T-cell (primary cell): Measurements from ENCODE around the gene PRSS2. TPM values are rescaled to one million over a fixed set of nuclear protein-coding genes. Genes with fewer than 3 reads are reported as not detected.
"Not testable (repeated sequence)": the region's sequence is repeated elsewhere in the genome, so short reads cannot be mapped to it uniquely, and the experiment has no call there.

Experiments
- ATAC-seq, 4 experiments: fragments of 200-7000 bp in 3 of 4; fragments of 150-1000 bp in 1 of 4; cut with Tn5 transposase; replicated peaks in 1 of 4; 1 replicate in 3 of 4; 2 replicates in 1 of 4; pipeline ENCODE4 v1.10.0; 2021; ENCODE audit warnings: moderate library complexity in 3 of 4, mild to moderate bottlenecking in 2 of 4, moderate number of reproducible peaks in 1 of 4
- CTCF ChIA-PET, 2 donors: fragments of 300-600 bp; sonication (Branson Sonifier 250); formaldehyde crosslinking; loops; one replicate each; lab custom pipeline; 2022; ENCODE audit warnings: antibody characterized with exemption in 2 of 2; lab: Charles Lee
- POLR2A ChIA-PET, 2 donors: fragments of 300-600 bp; sonication (Branson Sonifier 250); formaldehyde crosslinking; loops; one replicate each; lab custom pipeline; 2022; ENCODE audit warnings: antibody characterized with exemption in 2 of 2; lab: Charles Lee
- DNase-seq, 35 experiments: peaks; one replicate each; pipeline versions ENCODE4 v3.0.0 to v3.0.0-alpha.2; 2013 to 2023
- H3K27ac ChIP-seq: one replicate; pipeline ENCODE4 v1.5.1; 2013; ENCODE audit warnings: low read length
- H3K27me3 ChIP-seq, 2 experiments: replicated peaks in 1 of 2; 1 replicate in 1 of 2; 2 replicates in 1 of 2; pipeline versions ENCODE4 v1.6.1 to v1.7.0; 2013; ENCODE audit warnings: low read length in 1 of 2, mixed read lengths in 1 of 2; ENCODE audit not compliant: control insufficient read depth in 2 of 2, insufficient read depth in 2 of 2; ENCODE audit errors: extremely low read depth in 1 of 2
- H3K36me3 ChIP-seq, 2 donors: 1 replicate in 1 of 2; 2 replicates in 1 of 2; pipeline versions ENCODE4 v1.6.1 to v1.7.0; 2013; ENCODE audit warnings: low read length in 1 of 2; ENCODE audit not compliant: control insufficient read depth in 2 of 2, insufficient read depth in 1 of 2; ENCODE audit errors: extremely low read depth in 1 of 2
- H3K4me1 ChIP-seq, 2 experiments: 1 replicate in 1 of 2; 2 replicates in 1 of 2; pipeline versions ENCODE4 v1.6.1 to v1.7.0; 2013; ENCODE audit warnings: low read length in 2 of 2, mixed read lengths in 1 of 2; ENCODE audit not compliant: insufficient read depth in 2 of 2, control insufficient read depth in 1 of 2; ENCODE audit errors: extremely low read depth in 1 of 2
- H3K4me3 ChIP-seq, 2 donors: 1 replicate in 1 of 2; 2 replicates in 1 of 2; pipeline versions ENCODE4 v1.5.1 to v1.7.0; 2013; ENCODE audit warnings: mild to moderate bottlenecking in 2 of 2, low read length in 1 of 2, moderate library complexity in 1 of 2; ENCODE audit not compliant: control insufficient read depth in 1 of 2; ENCODE audit errors: extremely low read depth in 1 of 2
- H3K9me3 ChIP-seq: 2 replicates; pipeline ENCODE4 v1.7.0; 2013
- H3K27ac Mint-ChIP-seq, 2 donors: one replicate each; pipeline ENCODE4 v1.8.0; 2020 to 2021; ENCODE audit warnings: mild to moderate bottlenecking in 2 of 2, mixed read lengths in 2 of 2
- H3K27me3 Mint-ChIP-seq, 2 donors: one replicate each; pipeline ENCODE4 v1.8.0; 2021 to 2022; ENCODE audit warnings: mixed read lengths in 2 of 2
- H3K36me3 Mint-ChIP-seq: one replicate; pipeline ENCODE4 v1.8.0; 2021; ENCODE audit warnings: mixed read lengths
- H3K4me1 Mint-ChIP-seq, 3 donors: one replicate each; pipeline ENCODE4 v1.8.0; 2020 to 2022; ENCODE audit warnings: mixed read lengths in 3 of 3, mild to moderate bottlenecking in 1 of 3
- H3K4me3 Mint-ChIP-seq, 3 donors: one replicate each; pipeline ENCODE4 v1.8.0; 2020 to 2022; ENCODE audit warnings: mild to moderate bottlenecking in 3 of 3, mixed read lengths in 3 of 3, moderate library complexity in 3 of 3
- H3K9me3 Mint-ChIP-seq, 3 donors: one replicate each; pipeline ENCODE4 v1.8.0; 2020 to 2022; ENCODE audit warnings: mixed read lengths in 3 of 3
- WGBS: methylation state at CpG from one replicate; pipeline ENCODE4 v1.1.5; 2013; ENCODE audit warnings: missing lambda C conversion rate; ENCODE audit not compliant: insufficient coverage; 5-methylcytosine and 5-hydroxymethylcytosine counted together
- total RNA-seq, 35 experiments: library from RNA in 6 of 35; stranded (reverse) in 6 of 35; fragments of 120-200 nt in 1 of 35; gene quantifications; one replicate each; pipeline versions ENCODE4 v1.2.1 to v1.2.4 and lab custom pipeline; 2013 to 2026

Gene PRSS2
- total RNA-seq, 5 donors from 2014 or later (not counting 1 experiment from before 2014, with no cell fraction given), result 47.1 to 64.6 (median 57.7) TPM; not detected in 2

DNA sequence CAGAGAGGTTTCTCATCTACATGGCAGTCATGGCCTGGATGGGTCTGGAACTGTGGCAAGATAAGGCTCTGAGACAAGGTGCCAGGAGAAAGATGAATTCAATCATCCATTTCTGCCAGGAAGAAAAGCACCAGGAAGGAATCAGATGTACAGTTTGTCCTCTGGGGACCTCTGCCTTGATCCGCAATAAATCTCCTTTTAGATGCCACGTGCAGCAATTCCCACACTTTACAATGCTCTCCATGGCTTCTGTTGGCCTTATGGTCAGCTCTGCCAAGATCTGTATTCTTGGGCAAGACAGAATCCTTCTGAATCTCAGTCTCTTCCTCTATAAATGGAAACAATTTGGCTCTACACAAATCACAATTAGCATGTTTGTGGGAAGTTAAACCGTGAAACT is 12.5 kb upstream of the PRSS2 start:
- H3K9me3 Mint-ChIP-seq, H3K4me3 Mint-ChIP-seq, H3K4me1 ChIP-seq, H3K36me3 Mint-ChIP-seq, H3K9me3 ChIP-seq, H3K27me3 ChIP-seq, ATAC-seq, H3K4me1 Mint-ChIP-seq, POLR2A ChIA-PET, H3K4me3 ChIP-seq, CTCF ChIA-PET, H3K36me3 ChIP-seq, H3K27ac ChIP-seq, H3K27me3 Mint-ChIP-seq, H3K27ac Mint-ChIP-seq, DNase-seq: not testable (repeated sequence)
- WGBS, result no CpG with 5 or more reads among the region's 3 CpGs

DNA sequence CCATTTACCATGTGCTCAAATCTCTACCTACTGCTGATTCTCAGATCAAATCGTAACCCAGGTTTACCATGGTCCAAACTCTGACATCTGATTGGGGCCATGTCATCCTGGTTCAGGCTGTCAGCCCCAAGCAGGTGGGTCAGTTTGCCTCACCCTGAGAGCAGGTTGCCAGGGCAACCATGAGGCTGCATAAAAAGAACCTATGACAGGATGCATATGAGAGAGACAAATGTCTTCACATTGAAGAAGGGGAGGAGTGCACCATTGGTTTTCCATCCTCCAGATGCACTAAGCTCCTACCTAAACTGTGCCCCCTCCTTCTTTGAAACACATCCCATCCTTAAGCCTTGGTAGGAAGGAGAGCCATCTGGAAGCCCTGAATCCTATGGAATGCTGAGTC is 11.3 kb upstream of the PRSS2 start:
- DNase-seq, result no peak
- Mint-ChIP-seq H3K9me3 (no peaks in the 10 kb centered on the region), H3K4me3 (no peak overlapping the region), H3K27ac (no peak overlapping the region), H3K4me1 (no peaks in the 10 kb centered on the region), H3K36me3 (no peaks in the 10 kb centered on the region), H3K27me3 (no peaks in the 10 kb centered on the region)
- POLR2A ChIA-PET, result no interaction called here
- Histone ChIP-seq H3K9me3 (no peaks in the 10 kb centered on the region), H3K36me3 (no peaks in the 10 kb centered on the region), H3K4me3 (no peak overlapping the region), H3K27ac (no peak overlapping the region), H3K4me1 (no peaks in the 10 kb centered on the region), H3K27me3 (no peaks in the 10 kb centered on the region)
- WGBS, result no CpG with 5 or more reads among the region's 1 CpG
- CTCF ChIA-PET, result no interaction called here
- no peak for ATAC-seq

DNA sequence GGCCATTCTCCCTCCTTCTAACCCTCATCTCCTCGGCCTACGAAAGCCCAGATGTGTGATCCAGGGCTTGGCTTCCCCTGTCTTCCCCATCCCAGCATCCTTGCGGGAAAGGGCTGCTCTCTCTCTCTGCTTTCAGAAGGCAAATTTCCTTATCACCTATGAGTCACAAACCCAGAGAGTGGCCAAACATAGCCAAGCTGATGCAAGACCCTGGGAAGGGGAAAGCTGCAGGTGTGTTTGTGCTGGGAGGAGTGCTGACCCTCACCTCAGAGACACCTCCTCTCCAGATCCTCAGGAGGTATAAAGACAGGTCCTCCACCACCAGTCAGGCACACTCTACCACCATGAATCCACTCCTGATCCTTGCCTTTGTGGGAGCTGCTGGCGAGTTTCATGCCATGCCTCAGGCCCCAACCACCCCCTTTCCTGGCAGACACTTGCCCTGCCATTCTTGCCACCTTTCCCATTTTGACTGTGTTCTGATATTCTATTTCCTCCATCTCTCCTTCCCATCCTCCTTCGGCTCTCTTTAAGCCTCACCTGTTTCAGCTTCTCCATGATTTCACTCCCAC is 10.6 kb upstream of the PRSS2 start:
- ChIA-PET CTCF (no interaction called here), POLR2A (no interaction called here)
- no peak overlapping the region for H3K27ac ChIP-seq
- no peaks in the 10 kb centered on the region for H3K9me3 ChIP-seq
- WGBS, result 61% methylated on average over 3 of the region's 5 CpGs
- H3K27ac Mint-ChIP-seq, result no peak overlapping the region
- H3K36me3 Mint-ChIP-seq, result no peaks in the 10 kb centered on the region
- no peaks in the 10 kb centered on the region for H3K4me1 ChIP-seq
- no peaks in the 10 kb centered on the region for H3K9me3 Mint-ChIP-seq
- H3K27me3 ChIP-seq, result no peaks in the 10 kb centered on the region
- no peaks in the 10 kb centered on the region for H3K36me3 ChIP-seq
- H3K27me3 Mint-ChIP-seq, result no peaks in the 10 kb centered on the region
- H3K4me3 ChIP-seq, result no peak overlapping the region
- no peak for ATAC-seq
- no peak overlapping the region for H3K4me3 Mint-ChIP-seq
- no peak for DNase-seq
- H3K4me1 Mint-ChIP-seq, result no peaks in the 10 kb centered on the region

GRCh38 chr7:142761606-142762005 is 9.2 kb upstream of the PRSS2 start:
- H3K27ac ChIP-seq, H3K4me1 ChIP-seq, H3K9me3 Mint-ChIP-seq, H3K27me3 ChIP-seq, H3K4me3 ChIP-seq, H3K36me3 ChIP-seq, ATAC-seq, H3K9me3 ChIP-seq, POLR2A ChIA-PET, H3K27ac Mint-ChIP-seq, CTCF ChIA-PET, DNase-seq, H3K27me3 Mint-ChIP-seq, H3K4me1 Mint-ChIP-seq, H3K4me3 Mint-ChIP-seq, H3K36me3 Mint-ChIP-seq: not testable (repeated sequence)
- WGBS, result no CpG with 5 or more reads among the region's 2 CpGs

GRCh38 chr7:142762104-142762503 is 8.7 kb upstream of the PRSS2 start:
- Histone ChIP-seq H3K4me3 (no peak overlapping the region), H3K36me3 (no peaks in the 10 kb centered on the region), H3K27me3 (no peaks in the 10 kb centered on the region), H3K27ac (no peak overlapping the region), H3K9me3 (no peaks in the 10 kb centered on the region), H3K4me1 (no peaks in the 10 kb centered on the region)
- POLR2A ChIA-PET, result no interaction called here
- no CpG with 5 or more reads among the region's 1 CpG for WGBS
- no peak overlapping the region for H3K4me3 Mint-ChIP-seq
- H3K36me3 Mint-ChIP-seq, result no peaks in the 10 kb centered on the region
- H3K27me3 Mint-ChIP-seq, result no peaks in the 10 kb centered on the region
- CTCF ChIA-PET, result no interaction called here
- ATAC-seq (no peak), DNase-seq (no peak)
- H3K27ac Mint-ChIP-seq, result no peak overlapping the region
- no peaks in the 10 kb centered on the region for H3K4me1 Mint-ChIP-seq
- H3K9me3 Mint-ChIP-seq, result no peaks in the 10 kb centered on the region

DNA sequence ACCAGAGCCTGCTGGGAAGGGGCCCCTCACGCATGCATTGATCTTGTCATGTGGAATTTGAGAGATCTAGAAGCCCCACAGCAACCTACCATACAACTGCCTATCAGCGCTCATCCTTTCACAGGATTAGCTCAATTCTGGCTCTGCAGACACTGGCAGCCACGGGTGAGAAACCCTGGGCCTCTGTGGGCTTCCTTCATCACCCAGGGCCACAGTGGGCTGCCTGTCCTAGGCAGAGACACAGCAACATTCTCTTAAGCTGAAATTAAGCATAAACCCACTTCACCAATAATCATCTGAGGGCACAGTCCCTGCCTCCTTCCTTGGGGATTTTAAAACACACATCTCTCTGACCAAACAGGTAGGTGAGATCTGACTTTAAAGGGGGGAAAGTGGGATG is 3.3 kb upstream of the PRSS2 start:
- DNase-seq (no peak), ATAC-seq (no peak)
- ChIA-PET CTCF (no interaction called here), POLR2A (no interaction called here)
- H3K27me3 Mint-ChIP-seq, result no peaks in the 10 kb centered on the region
- H3K9me3 Mint-ChIP-seq, result no peaks in the 10 kb centered on the region
- H3K4me3 ChIP-seq, result no peak overlapping the region
- H3K27me3 ChIP-seq, result no peaks in the 10 kb centered on the region
- no peak overlapping the region for H3K27ac ChIP-seq
- no peak overlapping the region for H3K27ac Mint-ChIP-seq
- H3K36me3 Mint-ChIP-seq, result no peaks in the 10 kb centered on the region
- H3K36me3 ChIP-seq, result no peaks in the 10 kb centered on the region
- WGBS, result 25% methylated on average over 1 of the region's 3 CpGs
- H3K9me3 ChIP-seq, result no peaks in the 10 kb centered on the region
- H3K4me1 ChIP-seq, result no peaks in the 10 kb centered on the region
- H3K4me3 Mint-ChIP-seq, result no peak overlapping the region
- H3K4me1 Mint-ChIP-seq, result peaks cover 0 to 10% (median 0%) of the 10 kb centered on the region in 3 donors

DNA sequence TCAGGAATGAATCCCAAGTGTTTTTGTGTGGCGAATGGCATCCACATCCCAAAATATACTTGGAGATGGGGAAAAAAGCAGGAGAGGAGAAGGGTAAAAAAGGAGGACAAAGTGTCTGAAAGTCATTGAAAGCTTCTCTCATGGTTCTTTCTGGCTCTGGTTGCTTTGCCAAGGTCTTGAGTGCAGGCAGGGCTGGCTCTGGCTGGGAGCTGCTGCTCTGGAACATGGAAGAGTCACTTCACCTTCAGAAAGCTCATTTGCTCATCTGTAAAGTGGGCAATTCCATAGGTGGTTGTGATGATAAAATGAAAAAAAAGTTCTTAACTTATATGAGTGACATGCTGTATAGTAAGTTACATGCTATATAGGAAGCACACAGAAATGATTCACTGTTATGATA is 2.9 kb upstream of the PRSS2 start:
- Mint-ChIP-seq H3K4me1 (peaks cover 0 to 10% (median 0%) of the 10 kb centered on the region in 3 donors), H3K4me3 (no peak overlapping the region), H3K27ac (no peak overlapping the region), H3K36me3 (no peaks in the 10 kb centered on the region), H3K27me3 (no peaks in the 10 kb centered on the region), H3K9me3 (no peaks in the 10 kb centered on the region)
- no CpG with 5 or more reads among the region's 1 CpG for WGBS
- H3K4me1 ChIP-seq, result no peaks in the 10 kb centered on the region
- no peak for DNase-seq
- H3K9me3 ChIP-seq, result no peaks in the 10 kb centered on the region
- H3K27me3 ChIP-seq, result no peaks in the 10 kb centered on the region
- ChIA-PET CTCF (no interaction called here), POLR2A (no interaction called here)
- no peak for ATAC-seq
- no peak overlapping the region for H3K4me3 ChIP-seq
- H3K36me3 ChIP-seq, result no peaks in the 10 kb centered on the region
- H3K27ac ChIP-seq, result no peak overlapping the region
